ENCODE measurements around the gene EIF1. TPM values are rescaled to one million over a fixed set of nuclear protein-coding genes. Genes with fewer than 3 reads are reported as not detected.

EIF1 gene
- total RNA-seq, 1 experiment from 2014 or later: 651 TPM

GRCh38 chr17:41666708-41667279 lies 21.9 kb upstream of the EIF1 start:
- Mint-ChIP-seq H3K4me3 (peak overlapping the region; percentile 73), H3K36me3 (ENCODE audit: insufficient read depth in 1 of 3, low read depth in 3 of 3) (no peaks in the 10 kb centered on the region), H3K27ac (no peak overlapping the region; a peak in 1 of 7 replicates), H3K9me3 (no peaks in the 10 kb centered on the region), H3K4me1 (peaks cover 16 to 17% of the 10 kb centered on the region in 2 experiments), H3K27me3 (ENCODE audit: low read depth) (peaks cover 39% of the 10 kb centered on the region)
- H4K8ac ChIP-seq (replicated peaks; ENCODE audit: insufficient read length, low read depth, low read length): no peak overlapping the region
- no peak overlapping the region for H3K9ac ChIP-seq (ENCODE audit: extremely low read depth, insufficient read length, low read length)
- H2AFZ ChIP-seq (ENCODE audit: low read length): no peak overlapping the region
- peak; percentile 94 for TF ChIP-seq CTCF (conservative IDR thresholded peaks at IDR 0.05)
- no peaks in the 10 kb centered on the region; the same call in 1 of the 2 replicates for H3K4me1 ChIP-seq (ENCODE audit: insufficient read depth, low read length)
- peak overlapping the region; percentile 44 for H3K18ac ChIP-seq (ENCODE audit: insufficient read length, low read depth, low read length)
- H2AK5ac ChIP-seq (ENCODE audit: insufficient read length, low read length): no peak overlapping the region
- no CpG with 5 or more reads among the region's 23 CpGs for WGBS (ENCODE audit: extremely low coverage, insufficient read length, low lambda C conversion rate)
- peaks cover 11% of the 10 kb centered on the region for H3K23me2 ChIP-seq (ENCODE audit: insufficient read length, low read depth, low read length, poor library complexity, severe bottlenecking)
- peak; percentile 93 for DNase-seq
- no peak overlapping the region for H2BK20ac ChIP-seq (ENCODE audit: low read depth, low read length, poor library complexity, severe bottlenecking)
- no peaks in the 10 kb centered on the region for H3K9me3 ChIP-seq (ENCODE audit: control insufficient read depth, low read depth, low read length)
- no peak overlapping the region for H3K56ac ChIP-seq (ENCODE audit: insufficient read length, low read depth, low read length)
- 0 out of 2 replicates have a peak overlapping the region, but pooled peaks have one; percentile 52 for H3K14ac ChIP-seq (ENCODE audit: insufficient read depth, low read length)
- no peak overlapping the region for H2BK120ac ChIP-seq (ENCODE audit: low read depth, low read length, poor library complexity, severe bottlenecking)
- no peaks in the 10 kb centered on the region for H3K79me1 ChIP-seq (ENCODE audit: insufficient read depth, low read depth, low read length, poor library complexity, severe bottlenecking)
- no peak overlapping the region for H3K23ac ChIP-seq (ENCODE audit: insufficient read length, low read depth, low read length)
- H4K5ac ChIP-seq (ENCODE audit: insufficient read length, low read depth, low read length): no peak overlapping the region
- H3K4ac ChIP-seq (ENCODE audit: low read depth, low read length): no peak overlapping the region
- H3K27ac ChIP-seq (ENCODE audit: insufficient read length, low read depth, low read length): no peak overlapping the region
- no peak overlapping the region for H4K91ac ChIP-seq (ENCODE audit: insufficient read length, low read depth, low read length)
- H3K79me2 ChIP-seq (ENCODE audit: insufficient read depth, low read length): no peaks in the 10 kb centered on the region
- no peak overlapping the region for H2BK12ac ChIP-seq (ENCODE audit: insufficient read length, low read depth, low read length)
- H4K20me1 ChIP-seq (ENCODE audit: control insufficient read depth, insufficient read depth, insufficient read length): no peaks in the 10 kb centered on the region
- no peak overlapping the region for H2BK5ac ChIP-seq (ENCODE audit: insufficient read length, low read length)
- H3K27me3 ChIP-seq (ENCODE audit: insufficient read depth, low read length): peaks cover 3% of the 10 kb centered on the region; the same call in 1 of the 2 replicates
- H3T11ph ChIP-seq (ENCODE audit: low read length): no peak overlapping the region
- H3K4me2 ChIP-seq (ENCODE audit: insufficient read depth, insufficient read length, low read length): peak overlapping the region; percentile 29
- H2BK15ac ChIP-seq (ENCODE audit: low read depth, low read length): no peak overlapping the region
